ENCODE data around the gene JMJD8.
A peak's percentile ranks its signal among the peaks of the same experiment; 100 is the strongest.
"Not testable (repeated sequence)": the region's sequence is repeated elsewhere in the genome, so short reads cannot be mapped to it uniquely, and the experiment has no call there.

JMJD8 gene

DNA sequence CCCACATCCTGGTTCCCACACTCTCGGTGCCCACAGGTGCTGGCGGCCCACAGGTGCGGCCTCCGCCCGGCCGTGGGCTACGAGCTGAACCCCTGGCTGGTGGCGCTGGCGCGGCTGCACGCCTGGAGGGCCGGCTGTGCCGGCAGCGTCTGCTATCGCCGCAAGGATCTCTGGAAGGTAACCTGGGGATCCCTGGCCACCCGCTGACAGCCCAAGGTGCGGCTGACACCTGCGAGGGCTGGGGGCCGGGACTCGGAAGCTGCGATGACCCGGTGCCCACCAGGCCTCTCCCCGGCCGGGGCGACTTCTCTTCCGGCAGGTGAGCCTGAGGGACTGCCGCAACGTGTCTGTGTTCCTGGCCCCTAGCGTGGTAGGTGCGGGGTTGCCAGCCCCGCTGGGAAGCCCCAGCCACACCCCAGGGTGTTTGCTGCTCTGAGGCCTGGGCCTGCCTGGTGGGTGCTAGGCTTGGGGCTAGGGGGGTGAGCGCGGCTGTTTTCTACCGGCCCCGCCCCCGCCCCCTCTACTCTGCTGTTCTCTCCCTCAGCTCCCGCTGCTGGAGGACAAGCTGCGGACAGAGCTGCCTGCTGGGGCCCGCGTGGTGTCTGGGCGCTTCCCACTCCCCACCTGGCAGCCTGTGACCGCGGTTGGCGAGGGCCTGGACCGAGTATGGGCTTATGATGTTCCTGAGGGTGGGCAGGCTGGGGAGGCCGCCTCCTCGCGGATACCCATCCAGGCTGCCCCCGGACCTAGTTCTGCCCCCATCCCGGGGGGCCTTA, 37.8 kb upstream of the JMJD8 start:
- no peak for DNase-seq (ENCODE audit: low spot score)

DNA sequence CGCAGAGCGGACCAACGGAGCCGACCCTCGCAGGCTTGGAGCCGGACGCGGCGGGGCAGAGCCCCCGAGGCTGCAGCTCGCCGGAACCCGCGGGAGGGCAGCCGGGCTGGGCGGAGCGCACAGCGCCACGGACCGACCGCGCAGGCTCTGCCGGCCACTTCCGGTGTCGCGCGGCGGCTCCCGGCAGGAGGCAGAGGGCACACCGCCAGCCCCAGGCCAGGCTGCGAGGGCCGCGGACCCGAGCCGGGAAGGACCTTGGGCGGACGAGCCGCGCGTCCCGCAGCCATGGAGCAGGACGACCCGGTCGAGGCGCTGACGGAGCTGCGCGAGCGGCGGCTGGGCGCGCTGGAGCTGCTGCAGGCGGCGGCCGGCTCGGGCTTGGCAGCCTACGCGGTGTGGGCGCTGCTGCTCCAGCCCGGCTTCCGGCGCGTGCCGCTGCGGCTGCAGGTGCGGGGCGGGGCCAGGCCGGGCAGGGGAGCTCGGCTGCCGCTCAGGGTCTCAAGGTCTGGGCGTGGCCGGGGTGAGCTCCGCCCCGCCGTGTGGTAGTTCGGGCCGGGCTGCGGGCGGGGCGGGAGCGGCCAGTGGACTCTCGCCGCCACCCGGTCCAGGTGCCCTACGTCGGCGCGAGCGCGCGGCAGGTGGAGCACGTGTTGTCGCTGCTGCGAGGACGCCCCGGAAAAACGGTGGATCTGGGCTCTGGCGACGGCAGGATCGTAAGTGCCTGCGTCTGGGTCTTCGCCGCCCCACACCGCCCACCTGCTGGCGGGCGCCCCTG, 37.0 kb upstream of the JMJD8 start, which contains the start of gene ANTKMT:
Gene ANTKMT (plus strand): TSS at position 157 of the 775 bp plus-strand sequence. CDS start 129 bp downstream, at position 286.
- peak; percentile 88 for DNase-seq (ENCODE audit: low spot score)

DNA sequence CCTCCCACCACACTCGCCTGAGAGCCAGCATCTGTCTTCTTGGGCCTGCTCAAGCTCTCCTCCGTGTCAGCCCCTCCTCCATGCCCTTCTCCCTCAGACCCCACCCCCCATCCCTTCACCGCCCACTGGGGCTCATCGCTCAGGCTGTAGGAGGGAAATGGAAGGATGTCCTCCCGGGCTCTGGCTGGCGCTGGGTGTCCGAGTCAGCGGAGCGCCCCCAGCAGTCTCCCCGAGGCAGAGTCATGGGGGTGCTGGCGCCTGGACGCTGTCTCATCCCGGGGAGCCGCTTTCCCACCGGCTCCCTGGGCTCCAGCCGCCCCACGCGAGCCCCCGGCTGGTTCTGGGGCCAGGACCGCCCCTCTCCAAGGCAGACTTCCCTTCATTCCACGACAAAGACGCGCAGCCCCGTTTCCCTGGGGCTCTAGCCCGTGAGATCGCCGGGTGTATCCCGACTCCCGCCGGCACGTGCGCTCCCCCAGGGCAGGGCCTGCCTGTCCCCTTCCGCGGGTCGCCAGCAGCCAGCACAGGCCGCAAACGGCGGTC, 36.4 kb upstream of the JMJD8 start:
- DNase-seq (ENCODE audit: low spot score) = no peak

DNA sequence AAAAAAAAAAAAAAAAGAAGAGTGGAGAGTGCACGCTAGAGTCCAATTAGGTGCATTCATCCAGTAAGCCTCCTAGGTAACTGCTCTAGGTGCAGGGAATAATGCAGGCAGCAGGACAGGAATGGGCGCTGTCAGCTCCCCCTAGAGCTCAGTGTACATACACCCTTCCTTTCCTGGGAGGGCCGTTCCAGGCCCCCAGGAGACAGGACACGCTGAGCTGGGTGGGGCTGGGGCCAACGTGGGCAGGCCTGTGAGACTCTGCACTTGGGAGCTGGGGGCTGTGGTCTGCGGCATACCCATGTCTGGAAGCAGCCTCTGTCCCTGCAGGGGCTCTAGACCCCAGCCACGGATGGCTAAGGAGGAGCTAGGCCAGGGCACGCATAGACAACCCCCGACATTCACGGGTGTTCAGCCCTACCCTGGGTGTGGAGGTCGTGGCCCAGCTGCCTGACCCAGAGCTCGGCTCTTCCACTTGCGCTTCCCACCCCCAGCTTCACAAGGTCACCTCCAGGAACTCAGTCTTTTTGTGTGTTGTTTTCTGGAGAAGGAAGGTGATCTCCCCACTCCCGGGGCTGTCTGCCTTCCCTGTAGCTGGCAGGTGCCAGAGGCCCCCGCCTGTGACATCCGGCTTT, 35.8 kb upstream of the JMJD8 start:
- no peak for DNase-seq (ENCODE audit: low spot score)

DNA sequence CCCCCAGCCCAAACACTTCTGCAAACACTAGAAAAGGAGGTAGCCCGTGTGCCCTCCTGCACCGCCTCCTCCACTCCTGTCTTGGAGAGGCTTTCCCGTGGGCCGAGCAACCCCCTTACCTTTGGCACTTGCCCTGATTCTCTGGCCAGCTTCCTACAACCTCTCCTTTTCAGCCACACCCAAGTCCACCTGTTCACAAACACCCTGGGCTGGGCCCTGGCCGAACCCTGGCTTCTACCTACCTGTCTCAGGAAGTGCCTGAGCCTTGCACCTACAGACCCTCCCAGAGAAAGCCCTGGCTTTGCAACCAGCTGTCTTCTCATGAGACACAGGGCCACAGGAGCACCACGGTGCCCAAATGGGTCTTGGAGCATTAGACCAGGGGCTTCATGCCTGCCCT, 34.8 kb upstream of the JMJD8 start:
- DNase-seq (ENCODE audit: low spot score) = no peak

DNA sequence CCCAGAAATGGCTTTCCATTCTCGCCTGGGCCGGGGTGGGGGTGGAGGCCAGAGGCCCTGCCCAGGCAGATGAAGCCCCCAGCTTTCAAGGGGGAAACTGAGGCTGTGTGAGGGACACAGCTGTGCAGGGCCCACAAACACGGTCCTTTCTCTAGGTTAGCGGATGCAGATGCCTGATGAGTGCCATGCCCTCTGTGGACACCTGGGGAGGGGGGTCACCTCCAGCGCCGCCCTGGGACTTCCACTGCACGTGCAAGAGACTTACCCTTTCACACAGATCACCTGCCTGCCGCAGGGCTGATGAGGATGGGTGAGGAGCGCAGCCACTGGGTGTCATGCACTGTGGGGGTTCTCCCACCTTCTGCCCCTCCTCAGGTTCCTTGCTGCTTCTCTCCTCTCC, 34.3 kb upstream of the JMJD8 start:
- DNase-seq (ENCODE audit: low spot score) = no peak

DNA sequence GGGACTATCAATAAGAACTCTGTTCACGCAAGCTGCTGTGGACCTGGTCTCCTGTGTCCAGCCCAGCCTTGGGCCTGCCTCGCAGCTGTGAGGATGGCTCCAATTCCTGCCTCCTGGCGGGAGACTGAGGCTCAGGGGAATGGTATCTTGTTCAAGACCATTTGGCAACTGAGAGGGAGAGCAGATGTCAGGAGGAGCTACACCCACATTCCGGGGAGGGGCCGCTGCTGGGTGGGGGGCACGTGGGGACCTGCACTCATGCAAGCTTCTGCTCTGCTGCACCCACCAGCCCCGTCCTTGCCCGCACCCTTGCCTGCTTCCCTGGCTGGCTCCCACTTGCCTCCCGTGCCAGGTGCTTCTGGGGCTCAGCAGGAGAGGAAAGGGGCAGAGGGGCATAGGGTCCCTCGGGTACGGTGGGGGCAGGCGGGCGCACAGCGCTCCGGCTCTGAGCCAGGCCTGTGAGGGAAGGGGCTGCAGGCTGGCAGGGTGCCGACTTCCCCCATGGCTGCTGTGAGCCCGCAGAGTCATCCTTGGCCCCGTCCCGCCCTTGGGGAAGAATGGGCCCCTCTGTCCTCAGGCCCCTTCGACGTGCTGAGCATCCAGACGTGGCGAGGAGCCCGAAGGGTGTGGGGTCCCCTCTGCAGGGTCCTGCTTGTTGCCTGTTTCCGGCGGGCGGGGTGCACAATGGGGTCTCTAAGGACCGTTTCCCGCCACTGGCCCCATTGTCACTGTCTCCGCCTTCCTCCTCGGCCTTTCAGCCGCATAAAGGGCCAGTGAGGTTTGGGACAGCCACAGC, 33.5 kb upstream of the JMJD8 start:
- no peak for DNase-seq (ENCODE audit: low spot score)

DNA sequence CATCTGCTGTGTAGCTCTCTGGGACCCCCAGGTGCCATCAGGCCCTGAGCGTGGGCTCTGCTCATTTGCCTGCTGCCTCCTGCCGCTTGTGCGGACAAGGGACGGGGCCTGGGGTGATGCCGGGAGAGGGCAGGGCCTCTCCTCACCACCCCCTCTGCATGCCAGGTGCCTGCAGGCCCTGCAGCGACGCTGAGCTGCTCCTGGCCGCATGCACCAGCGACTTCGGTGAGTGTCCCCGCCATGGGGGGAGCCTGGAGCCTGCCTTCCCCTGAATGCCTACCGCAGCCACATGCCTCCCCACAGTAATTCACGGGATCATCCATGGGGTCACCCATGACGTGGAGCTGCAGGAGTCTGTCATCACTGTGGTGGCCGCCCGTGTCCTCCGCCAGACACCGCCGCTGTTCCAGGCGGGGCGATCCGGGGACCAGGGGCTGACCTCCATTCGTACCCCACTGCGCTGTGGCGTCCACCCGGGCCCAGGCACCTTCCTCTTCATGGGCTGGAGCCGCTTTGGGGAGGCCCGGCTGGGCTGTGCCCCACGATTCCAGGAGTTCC, 32.7 kb upstream of the JMJD8 start:
- no peak for DNase-seq (ENCODE audit: low spot score)

DNA sequence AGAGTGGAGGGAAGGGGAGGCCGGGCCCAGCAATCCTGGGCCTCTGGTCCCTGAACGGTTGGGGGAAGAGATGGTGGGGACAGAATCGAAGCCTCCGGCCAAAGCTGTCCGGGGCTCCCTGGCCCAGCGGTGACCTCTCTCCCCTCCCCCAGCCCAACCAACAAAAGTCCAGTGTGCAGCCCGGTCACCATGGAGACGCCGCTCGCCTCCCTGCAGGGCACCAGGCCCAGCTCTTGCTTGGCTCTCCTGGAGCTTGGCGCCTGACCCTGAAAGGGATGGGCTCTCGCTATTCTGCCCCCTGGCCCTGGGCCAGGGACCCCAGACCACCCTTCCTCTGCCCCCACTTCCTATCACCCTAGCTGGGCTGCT, 32.0 kb upstream of the JMJD8 start:
- DNase-seq (ENCODE audit: low spot score) = no peak

DNA sequence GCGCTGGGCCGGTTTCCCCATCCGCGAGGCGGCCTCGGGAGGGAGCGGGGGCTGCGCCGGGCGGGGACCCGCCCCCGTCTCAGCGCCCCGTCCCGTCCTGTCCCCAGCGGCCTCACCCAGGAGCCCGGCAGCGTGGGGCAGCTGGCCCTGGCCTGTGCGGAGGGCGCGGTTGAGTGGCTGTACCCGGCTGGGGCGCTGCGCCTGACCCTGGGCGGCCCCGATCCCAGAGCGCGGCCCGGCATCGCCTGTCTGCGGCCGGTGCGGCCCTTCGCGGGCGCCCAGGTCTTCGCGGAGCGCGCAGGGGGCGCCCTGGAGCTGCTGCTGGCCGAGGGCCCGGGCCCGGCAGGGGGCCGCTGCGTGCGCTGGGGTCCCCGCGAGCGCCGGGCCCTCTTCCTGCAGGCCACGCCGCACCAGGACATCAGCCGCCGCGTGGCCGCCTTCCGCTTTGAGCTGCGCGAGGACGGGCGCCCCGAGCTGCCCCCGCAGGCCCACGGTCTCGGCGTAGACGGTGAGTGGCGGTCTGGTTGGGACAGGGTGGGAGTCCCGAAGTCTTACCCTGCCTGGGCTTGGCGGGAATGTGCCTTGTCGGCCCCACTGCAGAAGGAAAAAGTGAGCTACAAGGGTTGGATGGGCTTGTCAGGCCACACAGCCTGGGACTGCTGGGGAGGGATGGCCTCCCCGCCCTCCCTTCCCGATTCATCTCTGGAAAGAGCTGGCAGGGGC, 31.5 kb upstream of the JMJD8 start:
- DNase-seq (ENCODE audit: low spot score) = no peak

DNA sequence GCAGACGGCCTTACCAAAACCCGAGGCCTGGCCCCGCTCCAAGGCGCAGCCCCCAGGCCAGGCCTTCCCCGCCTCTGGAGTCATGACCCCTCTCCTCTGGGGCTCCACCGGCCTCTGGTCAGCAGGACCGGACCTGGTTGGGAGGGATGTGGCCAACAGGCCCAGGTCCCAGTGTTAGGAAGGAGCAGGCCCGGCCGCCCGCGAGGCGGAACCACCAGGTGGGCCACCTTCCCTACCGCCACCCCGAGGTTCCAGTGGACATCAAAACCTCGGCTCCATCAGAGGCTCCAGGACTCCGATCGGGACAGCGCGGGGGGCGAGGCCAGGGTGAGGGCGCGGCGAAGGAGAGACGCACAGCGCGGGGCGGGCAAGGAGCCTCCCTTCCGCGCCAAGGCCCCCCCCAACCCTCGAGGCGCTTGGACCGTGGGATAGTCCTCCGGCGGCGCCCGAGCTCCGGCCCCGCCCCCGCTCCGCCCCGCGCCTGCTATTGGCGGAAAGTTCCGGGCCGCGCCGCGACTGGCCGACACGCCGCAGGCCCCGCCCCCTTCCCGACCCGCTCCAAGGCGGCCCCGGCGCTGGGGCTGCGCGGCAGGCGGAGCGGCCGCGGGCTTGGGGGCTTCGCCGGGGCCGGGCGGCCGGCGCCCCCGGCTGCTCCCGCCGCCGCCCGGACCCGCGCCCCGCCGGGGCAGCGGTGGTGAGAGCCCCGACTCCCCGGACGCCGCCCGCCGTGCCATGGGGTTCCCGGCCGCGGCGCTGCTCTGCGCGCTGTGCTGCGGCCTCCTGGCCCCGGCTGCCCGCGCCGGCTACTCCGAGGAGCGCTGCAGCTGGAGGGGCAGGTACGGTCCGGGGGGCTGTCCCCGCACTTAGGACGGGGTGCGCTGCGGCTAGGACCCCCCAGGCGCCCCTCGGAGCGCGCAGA, 30.7 kb upstream of the JMJD8 start, which contains the start of gene METRN:
Gene METRN (plus strand): TSS at position 561 of the 919 bp plus-strand sequence. CDS start 172 bp downstream, at position 733.
- DNase-seq (ENCODE audit: low spot score) = peak; percentile 92

DNA sequence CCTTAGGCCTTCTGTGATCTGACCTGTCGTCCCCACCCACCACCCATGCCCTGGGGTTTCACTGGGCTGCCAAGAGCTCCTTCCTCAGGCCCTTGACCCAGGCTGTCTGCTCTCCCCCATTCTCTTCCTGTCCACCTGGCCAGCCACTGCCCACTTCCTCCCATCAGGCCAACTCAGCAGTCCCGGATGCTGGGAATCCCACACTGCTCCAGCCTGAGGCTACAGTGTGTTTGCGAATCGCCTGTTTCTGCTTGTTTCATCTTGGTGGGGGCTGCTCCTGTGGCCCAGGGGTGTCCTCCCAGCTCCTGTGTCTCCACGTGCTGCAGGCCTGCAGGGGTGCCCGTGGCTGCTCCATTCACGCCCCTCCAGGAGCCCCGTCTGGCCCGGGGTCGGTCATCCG, 29.9 kb upstream of the JMJD8 start:
- DNase-seq (ENCODE audit: low spot score) = no peak

DNA sequence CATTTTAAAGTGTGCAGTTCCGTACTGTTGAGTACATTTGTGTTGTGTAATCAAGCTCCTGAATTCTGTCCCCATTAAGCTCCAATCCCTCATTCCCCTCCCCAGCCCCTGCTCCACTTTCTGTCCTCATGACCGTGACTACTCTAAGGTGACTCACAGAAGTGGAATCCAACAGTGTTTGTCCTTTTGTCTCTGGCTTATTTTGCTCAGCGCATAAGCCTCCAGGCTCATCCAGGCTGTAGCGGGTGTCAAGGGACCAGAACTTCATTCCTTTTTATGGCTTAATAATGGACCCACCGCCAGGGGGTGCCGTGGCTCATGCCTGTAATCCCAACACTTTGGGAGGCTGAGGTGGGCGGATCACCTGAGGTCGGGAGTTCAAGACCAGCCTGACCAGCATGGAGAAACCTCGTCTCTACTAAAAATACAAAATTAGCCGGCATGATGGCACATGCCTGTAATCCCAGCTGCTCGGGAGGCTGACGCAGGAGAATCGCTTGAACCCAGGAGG, 28.7 kb upstream of the JMJD8 start:
- DNase-seq (ENCODE audit: low spot score) = not testable (repeated sequence)

DNA sequence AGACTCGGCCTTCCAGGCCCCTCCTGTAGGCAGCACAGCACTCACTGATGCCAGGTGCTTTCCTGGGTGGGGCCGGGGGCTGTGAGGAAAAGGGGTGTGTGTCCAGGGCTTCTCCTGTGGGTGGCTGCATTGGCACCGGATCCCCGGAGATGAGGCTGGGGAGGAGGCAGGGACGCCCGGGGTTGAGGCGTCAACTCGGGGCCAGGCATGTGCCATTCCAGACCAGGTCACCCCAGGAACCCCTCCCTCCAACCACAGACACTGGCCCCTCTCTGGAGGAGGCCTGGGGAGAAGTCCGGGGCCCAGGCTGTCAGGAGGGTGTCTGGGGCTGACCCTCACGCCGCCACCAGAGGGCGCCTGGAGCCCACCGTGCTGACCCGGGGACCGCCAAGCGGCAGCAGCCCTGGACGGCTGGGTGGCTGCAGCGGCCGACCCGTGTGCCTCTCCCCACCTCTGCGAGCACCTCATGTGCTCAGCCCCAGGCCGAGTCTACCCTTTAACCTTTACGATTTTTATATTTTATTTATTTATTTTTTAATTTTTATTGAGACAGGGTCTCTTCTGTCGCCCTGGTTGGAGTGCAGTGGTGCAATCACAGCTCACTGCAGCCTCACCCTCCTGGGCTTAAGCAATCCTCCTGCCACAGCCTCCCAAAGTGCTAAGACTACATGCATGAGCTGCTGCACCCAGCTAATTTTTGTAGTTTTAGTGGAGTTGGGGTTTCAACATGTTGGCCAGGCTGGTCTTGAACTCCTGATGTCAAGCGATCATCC, 27.6 kb upstream of the JMJD8 start:
- peak; percentile 85 for DNase-seq (ENCODE audit: low spot score)

DNA sequence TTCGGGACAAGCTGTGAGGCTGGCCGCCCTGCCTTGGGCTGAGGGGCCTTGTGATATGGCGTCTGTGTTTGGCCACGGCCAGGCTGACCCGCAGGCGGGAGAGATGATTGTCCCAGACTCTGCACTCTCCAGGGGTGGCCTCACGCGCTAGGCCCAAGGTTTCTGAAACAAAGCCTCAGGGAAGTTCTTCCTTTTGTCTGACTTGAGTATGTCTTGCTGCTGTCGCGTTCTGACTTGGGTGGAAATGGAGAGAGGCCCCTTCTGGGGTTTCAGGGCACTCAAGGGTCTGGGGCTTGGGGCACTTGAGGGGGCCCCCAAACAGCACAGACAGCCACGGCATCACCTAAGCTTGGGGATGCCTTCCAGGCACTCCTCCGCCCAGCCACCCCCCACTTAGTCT, 26.9 kb upstream of the JMJD8 start:
- DNase-seq (ENCODE audit: low spot score) = no peak

DNA sequence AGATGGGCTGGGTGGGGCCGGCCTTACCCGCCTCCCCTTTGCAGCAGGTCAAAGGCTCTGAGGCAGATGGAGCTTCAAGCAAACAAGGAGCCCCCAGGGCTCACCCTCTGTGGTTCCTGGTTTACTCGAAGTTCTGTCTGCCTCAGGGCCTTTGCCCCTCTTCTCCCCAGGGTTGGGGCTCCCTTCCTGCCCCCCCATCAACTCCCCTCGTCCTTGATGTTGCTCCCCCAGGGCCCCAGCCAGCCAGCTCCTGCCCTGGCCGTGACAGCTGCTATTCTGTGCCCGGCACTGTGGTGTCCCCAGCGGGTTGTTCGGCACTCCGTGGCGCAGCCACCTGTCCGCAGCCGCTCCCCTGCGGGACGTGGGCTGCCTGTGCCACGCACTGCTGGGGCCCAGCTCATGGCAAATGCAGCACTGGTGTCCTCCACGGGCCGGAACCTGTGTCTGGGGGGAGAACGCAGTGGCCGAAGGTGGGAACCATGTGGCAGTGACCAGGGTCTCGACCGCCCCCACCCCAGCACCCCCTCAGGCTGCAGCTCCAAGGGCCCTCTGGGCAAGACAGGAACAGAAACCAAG, 26.5 kb upstream of the JMJD8 start:
- no peak for DNase-seq (ENCODE audit: low spot score)

DNA sequence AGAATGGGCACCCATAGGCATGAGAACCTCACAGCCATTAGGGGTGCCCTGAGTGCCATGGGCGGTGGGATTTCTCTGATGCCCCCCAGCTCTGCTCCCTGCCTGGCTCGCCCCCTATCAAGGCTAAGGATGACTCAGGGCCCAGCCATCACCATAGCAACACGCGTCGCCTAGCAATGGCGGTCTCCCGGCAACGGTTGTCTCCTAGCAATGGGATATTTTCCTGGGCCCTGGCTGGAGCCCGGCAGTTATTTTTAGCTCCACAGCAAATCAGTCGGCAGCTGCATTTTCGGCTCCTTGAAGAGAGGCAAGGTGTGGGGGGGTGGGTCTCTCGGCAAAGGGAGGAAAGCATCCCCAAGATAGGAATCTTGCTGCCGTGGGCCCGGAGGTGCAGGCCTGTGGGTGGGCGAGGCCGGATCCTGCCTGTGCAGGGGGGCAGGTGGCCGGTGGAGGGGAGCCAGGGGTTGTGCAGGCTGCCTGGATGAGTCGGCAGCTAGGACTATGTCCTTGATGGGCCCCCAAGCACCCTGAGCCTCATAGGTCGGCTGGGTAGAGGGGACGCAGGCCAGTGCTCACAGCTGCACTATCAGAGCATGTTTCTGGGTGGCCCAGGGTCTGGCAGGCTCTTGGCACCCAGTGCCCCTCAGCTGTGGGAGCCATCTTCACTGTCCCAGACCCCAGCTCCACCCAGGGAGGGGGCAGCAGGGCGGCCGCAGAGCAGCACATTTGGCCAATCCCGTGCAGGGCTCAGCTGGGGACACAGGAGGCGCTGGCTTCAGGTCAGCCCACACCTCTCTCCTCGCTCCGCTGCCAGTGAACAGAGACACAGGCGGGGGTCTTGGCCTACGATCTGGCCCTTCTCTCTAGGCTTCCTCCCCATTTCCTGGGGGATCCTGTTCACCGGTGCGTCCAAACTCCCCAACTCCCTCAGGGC, 25.7 kb upstream of the JMJD8 start:
- no peak for DNase-seq (ENCODE audit: low spot score)

All from left forelimb (tissue), 1 donor.